HFFc6 (cell line): ENCODE measurements around the gene LRR1. TPM values are rescaled to one million over a fixed set of nuclear protein-coding genes. Genes with fewer than 3 reads are reported as not detected.
"Not testable (repeated sequence)": the region's sequence is repeated elsewhere in the genome, so short reads cannot be mapped to it uniquely, and the experiment has no call there.

Experiments
- DNase-seq: peaks from one replicate; pipeline ENCODE4 v3.0.0-alpha.2; 2018
- H3K27ac Mint-ChIP-seq: 2 replicates; pipeline ENCODE4 v1.8.0; 2020; ENCODE audit warnings: mild to moderate bottlenecking, mixed read lengths
- H3K27me3 Mint-ChIP-seq: 2 replicates; pipeline ENCODE4 v1.8.0; 2021; ENCODE audit warnings: mild to moderate bottlenecking, moderate library complexity, mixed read lengths; ENCODE audit not compliant: insufficient read depth
- H3K36me3 Mint-ChIP-seq: 2 replicates; pipeline ENCODE4 v1.8.0; 2021; ENCODE audit warnings: low read depth, mixed read lengths
- H3K4me1 Mint-ChIP-seq: 2 replicates; pipeline ENCODE4 v1.8.0; 2020; ENCODE audit warnings: low read depth, mixed read lengths
- H3K4me3 Mint-ChIP-seq: 2 replicates; pipeline ENCODE4 v1.8.0; 2020; ENCODE audit warnings: mild to moderate bottlenecking, moderate library complexity, mixed read lengths
- H3K9me3 Mint-ChIP-seq: 2 replicates; pipeline ENCODE4 v1.8.0; 2020; ENCODE audit warnings: mild to moderate bottlenecking, mixed read lengths
- CTCF ChIP-seq: fragments of 200-600 bp; sonication (generic); IDR thresholded peaks from 2 replicates; pipeline ENCODE4 v1.5.0; 2021; ENCODE audit warnings: antibody characterized with exemption, mild to moderate bottlenecking
- total RNA-seq, 6 experiments: library from RNA; stranded (reverse); fragmentation: NEBNext Ultra II Directional; extraction: Animal tissue kit (Norgen Biotek cat#: 25700); gene quantifications; 2 replicates in 1 of 6; 3 replicates in 5 of 6; pipeline ENCODE4 v1.2.3, GENCODE V29; 2021

LRR1 gene
- total RNA-seq, 6 experiments from 2014 or later = 15.2 to 26.5 (median 25.5) TPM

DNA sequence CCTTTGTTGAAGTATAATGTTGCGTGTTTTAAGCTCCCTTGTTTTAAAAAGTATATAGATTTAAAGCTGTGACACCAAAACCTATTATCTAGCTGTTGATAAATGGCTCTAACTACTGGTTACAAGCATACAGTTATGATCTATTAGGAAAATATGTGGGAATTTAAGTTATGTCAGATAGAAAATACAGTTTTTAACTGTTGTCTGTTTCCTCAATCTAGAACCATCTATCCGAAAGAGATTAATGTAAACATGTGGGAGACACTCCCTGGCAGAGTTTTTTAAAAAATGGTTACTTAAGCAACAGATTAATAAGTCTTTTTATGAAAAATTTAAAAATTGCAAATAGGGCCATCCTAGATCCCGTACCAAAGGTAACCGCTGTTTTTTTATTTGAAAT lies 13.5 kb downstream of the LRR1 start:
- Mint-ChIP-seq H3K4me1 (peaks cover 21% of the 10 kb centered on the region), H3K9me3 (no peaks in the 10 kb centered on the region), H3K27ac (no peak overlapping the region), H3K4me3 (no peak overlapping the region), H3K36me3 (peaks cover 11% of the 10 kb centered on the region), H3K27me3 (peaks cover 3% of the 10 kb centered on the region)
- no peak for TF ChIP-seq CTCF
- DNase-seq = no peak

- Mint-ChIP-seq H3K27ac (no peak overlapping the region), H3K4me3 (no peak overlapping the region), H3K36me3 (peaks cover 11% of the 10 kb centered on the region), H3K4me1 (peaks cover 25% of the 10 kb centered on the region), H3K27me3 (peaks cover 3% of the 10 kb centered on the region), H3K9me3 (no peaks in the 10 kb centered on the region)
- TF ChIP-seq CTCF = no peak
- DNase-seq = no peak
Observed at GRCh38 chr14:49612671-49613070, 13.9 kb downstream of the LRR1 start.

- no peak for TF ChIP-seq CTCF
- H3K4me1 Mint-ChIP-seq = peaks cover 40% of the 10 kb centered on the region
- H3K4me3 Mint-ChIP-seq = no peak overlapping the region
- no peaks in the 10 kb centered on the region for H3K9me3 Mint-ChIP-seq
- H3K27me3 Mint-ChIP-seq = peaks cover 3% of the 10 kb centered on the region
- H3K36me3 Mint-ChIP-seq = peaks cover 24% of the 10 kb centered on the region
- no peak for DNase-seq
- 0 out of 2 replicates have a peak overlapping the region, but pooled peaks have one; percentile 4 for H3K27ac Mint-ChIP-seq
Observed at GRCh38 chr14:49614196-49614595, 15.5 kb downstream of the LRR1 start.

- Mint-ChIP-seq H3K27me3 (peaks cover 8% of the 10 kb centered on the region), H3K27ac (peak overlapping the region; percentile 77), H3K36me3 (peaks cover 36% of the 10 kb centered on the region), H3K4me3 (no peak overlapping the region), H3K4me1 (peaks cover 40% of the 10 kb centered on the region), H3K9me3 (no peaks in the 10 kb centered on the region)
- no peak for DNase-seq
- no peak for TF ChIP-seq CTCF
Observed at GRCh38 chr14:49615776-49616175, 17.0 kb downstream of the LRR1 start.

DNA sequence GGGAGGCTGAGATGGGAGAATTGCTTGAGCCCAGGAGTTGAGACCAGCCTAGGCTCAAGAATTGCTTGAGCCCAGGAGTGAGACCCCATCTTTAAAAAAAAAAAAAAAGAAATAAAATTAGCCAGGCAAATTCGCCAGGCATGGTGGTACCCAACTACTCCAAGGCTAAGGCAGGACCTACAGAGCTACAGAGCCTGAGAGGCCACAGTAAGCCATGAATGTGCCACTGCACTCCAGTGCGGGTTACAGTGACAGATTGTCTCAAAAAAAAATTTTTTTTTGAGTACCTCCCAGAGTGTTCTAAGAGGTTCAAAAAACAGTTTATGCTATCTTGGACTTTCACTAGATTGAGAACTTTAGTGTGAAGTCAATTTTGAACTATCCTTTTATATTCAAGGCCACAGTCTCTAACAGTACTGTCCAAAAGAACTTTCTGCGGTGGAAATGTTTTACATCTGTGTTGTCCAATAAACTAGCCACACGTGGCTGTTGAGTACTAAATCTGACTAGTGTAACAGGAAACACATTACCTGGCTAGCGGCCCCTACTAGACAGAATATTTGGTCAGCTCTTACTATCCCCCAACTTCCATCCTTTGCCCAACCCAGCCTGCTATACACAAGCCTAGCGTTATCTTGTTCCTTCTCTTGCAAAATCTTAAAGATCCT lies 19.2 kb downstream of the LRR1 start:
- no peak for TF ChIP-seq CTCF
- Mint-ChIP-seq H3K4me3 (peak overlapping the region; percentile 99), H3K4me1 (peaks cover 40% of the 10 kb centered on the region), H3K27ac (peak overlapping the region; percentile 63), H3K27me3 (peaks cover 8% of the 10 kb centered on the region), H3K36me3 (peaks cover 36% of the 10 kb centered on the region), H3K9me3 (no peaks in the 10 kb centered on the region)
- DNase-seq = no peak

DNA sequence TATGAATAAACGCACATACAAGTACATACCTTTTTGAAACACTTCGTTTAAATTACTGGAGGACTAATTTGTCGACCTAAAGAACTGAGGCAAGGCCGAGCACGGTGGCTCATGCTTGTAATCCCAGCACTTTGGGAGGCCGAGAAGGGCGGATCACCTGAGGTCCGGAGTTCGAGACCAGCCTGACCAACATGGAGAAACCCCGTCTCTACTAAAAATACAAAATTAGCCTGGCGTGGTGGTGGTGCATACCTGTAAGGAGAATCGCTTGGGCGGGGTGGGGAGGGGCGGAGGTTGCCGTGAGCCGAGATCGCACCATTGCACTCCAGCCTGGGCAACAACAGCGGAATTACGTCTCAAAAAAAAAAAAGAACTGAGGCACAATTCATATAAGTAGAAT lies 20.5 kb downstream of the LRR1 start:
- not testable (repeated sequence) for H3K27me3 Mint-ChIP-seq, H3K9me3 Mint-ChIP-seq, DNase-seq
- Mint-ChIP-seq H3K27ac (peak overlapping the region; percentile 96), H3K4me3 (peak overlapping the region; percentile 99), H3K36me3 (peaks cover 36% of the 10 kb centered on the region), H3K4me1 (peaks cover 52% of the 10 kb centered on the region)
